ENCODE data around the gene FLAD1. TPM values are rescaled to one million over a fixed set of nuclear protein-coding genes. Genes with fewer than 3 reads are reported as not detected.

FLAD1 gene
- total and polyA plus RNA-seq, 2 of the 8 experiments (the other 6 are each of a cell fraction or from before 2014, with no cell fraction given), result 104 to 143 TPM

DNA sequence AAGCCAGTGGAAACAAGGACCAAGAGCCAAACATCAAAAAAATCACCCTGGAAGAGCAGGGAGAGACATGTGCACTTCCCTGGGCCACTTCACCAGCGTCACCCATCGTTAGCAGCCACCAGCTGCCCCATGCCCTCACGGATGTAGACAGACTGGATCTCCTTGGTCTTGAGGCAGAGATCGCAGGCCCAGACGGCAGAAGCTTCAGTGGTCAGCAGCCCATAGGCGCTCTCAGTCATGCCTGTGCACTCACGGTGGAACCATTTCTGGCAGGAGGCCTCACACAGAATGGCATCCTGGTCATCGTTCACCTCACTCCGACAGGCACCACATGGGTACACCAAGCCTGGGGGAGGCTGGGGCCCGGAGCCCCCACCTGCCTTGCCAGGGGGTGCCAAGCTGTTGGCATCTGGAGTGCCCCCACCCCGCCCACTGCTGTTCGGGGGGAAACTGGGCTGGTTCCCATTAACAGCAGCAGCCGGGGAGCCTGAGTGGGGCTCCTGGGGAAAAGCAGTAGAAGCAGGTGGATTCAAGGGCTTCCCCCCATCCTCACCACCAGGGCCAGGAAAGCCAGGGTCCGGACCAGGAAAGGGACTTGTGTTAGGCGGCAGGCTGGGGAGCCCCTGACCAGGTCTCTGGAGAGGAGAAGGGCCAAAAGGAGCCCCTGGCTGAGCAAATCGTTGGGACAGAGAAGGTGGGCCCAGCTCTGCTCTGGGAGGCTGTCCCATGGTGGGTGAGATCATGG is 24.3 kb upstream of the FLAD1 start:
- no peak overlapping the region for H2AFZ ChIP-seq (ENCODE audit: low read length)
- H2BK15ac ChIP-seq (ENCODE audit: low read length), result no peak overlapping the region
- peaks cover 10 to 14% (median 13%) of the 10 kb centered on the region in 4 experiments; a peak in 7 of 8 replicates for H3K36me3 ChIP-seq (ENCODE audit: control insufficient read depth in 2 of 4, insufficient read depth in 4 of 4, low read length in 3 of 4)
- peaks cover 4 to 27% (median 8%) of the 10 kb centered on the region in 4 experiments for H3K4me1 ChIP-seq (replicated peaks in 1 of 4; ENCODE audit: control insufficient read depth in 3 of 4, insufficient read depth in 4 of 4, low read length in 3 of 4)
- CTCF ChIA-PET (ENCODE audit: partially characterized antibody), result interaction anchor here (1.7 to 9.8 kb wide), 3 partner anchors 12 to 126 kb away, joined by 4 to 132 read pairs (median 13); partner anchors contain the start of genes LENEP and SHC1
- no peak overlapping the region for H3K27ac ChIP-seq (ENCODE audit: low read depth, low read length)
- no peak overlapping the region for H3K56ac ChIP-seq (replicated peaks; ENCODE audit: insufficient read length, low read depth, low read length)
- no peak overlapping the region for H3K4ac ChIP-seq (replicated peaks; ENCODE audit: insufficient read length, low read depth, low read length)
- FAIRE-seq, result no peak
- H2BK20ac ChIP-seq (ENCODE audit: low read length), result no peak overlapping the region
- peaks cover 5% of the 10 kb centered on the region for H3K23me2 ChIP-seq (ENCODE audit: low read depth, low read length)
- DNase-seq (ENCODE audit: low read depth in 1 of 2, low spot score in 2 of 2), result no peak
- no peak overlapping the region for H2AK5ac ChIP-seq (ENCODE audit: low read depth, low read length)
- peaks cover 1 to 9% of the 10 kb centered on the region in 2 experiments for H4K20me1 ChIP-seq (replicated peaks in 1 of 2; ENCODE audit: control insufficient read depth in 1 of 2, insufficient read depth in 2 of 2, low read length in 2 of 2)
- H4K8ac ChIP-seq (ENCODE audit: extremely low read depth, insufficient read depth, low read length), result no peak overlapping the region
- H3K79me1 ChIP-seq (ENCODE audit: low read depth, low read length), result peaks cover 5% of the 10 kb centered on the region
- no peaks in the 10 kb centered on the region; a peak in 1 of 7 replicates for H3K27me3 ChIP-seq (replicated peaks in 1 of 4; ENCODE audit: control insufficient read depth in 3 of 4, extremely low read depth in 1 of 4, insufficient read depth in 3 of 4, low read length in 3 of 4)
- H3K4me3 ChIP-seq (ENCODE audit: extremely low read depth in 1 of 4, insufficient read depth in 2 of 4, low read depth in 3 of 4, low read length in 4 of 4), result no peak overlapping the region
- no peak overlapping the region for H3K14ac ChIP-seq (ENCODE audit: insufficient read length)
- peaks cover 0 to 17% of the 10 kb centered on the region in 2 experiments for H3K79me2 ChIP-seq (ENCODE audit: control insufficient read depth in 1 of 2, insufficient read depth in 2 of 2, low read length in 2 of 2)
- no peak overlapping the region for H4K91ac ChIP-seq (replicated peaks; ENCODE audit: insufficient read length, low read length)
- no peak overlapping the region for H4K5ac ChIP-seq (ENCODE audit: insufficient read length, low read depth, low read length)
- TF ChIP-seq SUZ12 (IDR thresholded peaks at IDR 0.05; ENCODE audit: low read length) (no peak), EP300 (IDR thresholded peaks at IDR 0.05; ENCODE audit: borderline replicate concordance in 1 of 2, low read depth in 2 of 2, low read length in 2 of 2) (no peak)
- no peak overlapping the region for H2BK5ac ChIP-seq (ENCODE audit: low read depth, low read length)
- H3K9me3 ChIP-seq (ENCODE audit: insufficient read depth in 2 of 2, low read depth in 1 of 2, low read length in 1 of 2), result no peaks in the 10 kb centered on the region
- WGBS, 2 experiments (ENCODE audit: extremely low coverage in 1 of 2, insufficient coverage in 1 of 2, insufficient read length in 1 of 2, insufficient replicate concordance in 2 of 2, low coverage in 1 of 2, low lambda C conversion rate in 2 of 2, missing lambda C conversion rate in 1 of 2), result 93% methylated on average over 16 of the region's 16 CpGs; no CpG with 5 or more reads in 1 of the 2 experiments
- no peak overlapping the region for H3K9ac ChIP-seq (replicated peaks in 1 of 4; ENCODE audit: extremely low read depth in 1 of 4, low read depth in 3 of 4, low read length in 3 of 4)
- no peak overlapping the region for H2BK120ac ChIP-seq (replicated peaks; ENCODE audit: low read depth, low read length)
- POLR2A ChIA-PET (ENCODE audit: partially characterized antibody), result interaction anchor here (0.7 to 18.6 kb wide), 3 partner anchors 13 to 25 kb away, joined by 3 to 662 read pairs (median 5); partner anchors contain the start of genes CKS1B, FLAD1, LENEP and PMVK
- no peak overlapping the region for H3K4me2 ChIP-seq (ENCODE audit: insufficient read depth in 1 of 2, low read depth in 2 of 2, low read length in 2 of 2)
- H3K18ac ChIP-seq (ENCODE audit: extremely low read depth, low read length), result no peak overlapping the region
- no peak overlapping the region for H3K23ac ChIP-seq (ENCODE audit: insufficient read length)
- no peak overlapping the region for H2BK12ac ChIP-seq (ENCODE audit: low read depth, low read length)

Measured in H1 (cell line).